Measurements from ENCODE around the gene PGRMC2. TPM values are rescaled to one million over a fixed set of nuclear protein-coding genes. Genes with fewer than 3 reads are reported as not detected.

Gene PGRMC2
- total RNA-seq, 4 donors from 2014 or later: 50.1 to 89.7 (median 74.6) TPM

GRCh38 chr4:128285085-128285997 lies 2.3 kb downstream of the PGRMC2 start:
- intact Hi-C loops (cut with DNase I; ENCODE audit: low total_unique reads): no loop called here
- TF ChIP-seq POLR2A (IDR thresholded peaks at IDR 0.05): no peak
- TF ChIP-seq, protein P1, sequence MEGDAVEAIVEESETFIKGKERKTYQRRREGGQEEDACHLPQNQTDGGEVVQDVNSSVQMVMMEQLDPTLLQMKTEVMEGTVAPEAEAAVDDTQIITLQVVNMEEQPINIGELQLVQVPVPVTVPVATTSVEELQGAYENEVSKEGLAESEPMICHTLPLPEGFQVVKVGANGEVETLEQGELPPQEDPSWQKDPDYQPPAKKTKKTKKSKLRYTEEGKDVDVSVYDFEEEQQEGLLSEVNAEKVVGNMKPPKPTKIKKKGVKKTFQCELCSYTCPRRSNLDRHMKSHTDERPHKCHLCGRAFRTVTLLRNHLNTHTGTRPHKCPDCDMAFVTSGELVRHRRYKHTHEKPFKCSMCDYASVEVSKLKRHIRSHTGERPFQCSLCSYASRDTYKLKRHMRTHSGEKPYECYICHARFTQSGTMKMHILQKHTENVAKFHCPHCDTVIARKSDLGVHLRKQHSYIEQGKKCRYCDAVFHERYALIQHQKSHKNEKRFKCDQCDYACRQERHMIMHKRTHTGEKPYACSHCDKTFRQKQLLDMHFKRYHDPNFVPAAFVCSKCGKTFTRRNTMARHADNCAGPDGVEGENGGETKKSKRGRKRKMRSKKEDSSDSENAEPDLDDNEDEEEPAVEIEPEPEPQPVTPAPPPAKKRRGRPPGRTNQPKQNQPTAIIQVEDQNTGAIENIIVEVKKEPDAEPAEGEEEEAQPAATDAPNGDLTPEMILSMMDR (IDR thresholded peaks at IDR 0.05): no peak
- peak in 1 of 2 donors; percentile 32 for DNase-seq (ENCODE audit: low spot score in 2 of 2)
- no peak overlapping the region for H3K4me3 ChIP-seq (ENCODE audit: low read depth, poor library complexity, severe bottlenecking)
- WGBS, 2 donors: 55% methylated on average over 18 of the region's 18 CpGs

DNA sequence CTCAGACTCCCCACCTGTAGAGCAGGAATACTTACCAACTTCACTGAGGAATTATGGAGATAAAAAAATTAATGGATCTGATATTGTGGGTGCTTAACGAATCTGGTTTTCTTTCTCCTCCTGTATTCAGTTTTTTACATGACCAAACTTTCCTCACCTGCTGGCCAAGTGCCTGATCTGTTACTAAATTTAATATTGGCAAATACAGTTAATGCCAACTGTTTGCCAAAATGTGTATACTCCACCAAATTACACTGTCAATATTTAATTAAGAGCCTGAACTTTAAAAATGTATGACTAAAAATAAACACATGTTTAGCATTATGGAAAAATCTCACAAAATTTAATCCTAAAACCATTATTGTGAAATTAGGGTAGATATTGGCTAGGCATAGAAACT lies 3.3 kb downstream of the PGRMC2 start:
- no peak overlapping the region for H3K4me3 ChIP-seq (ENCODE audit: low read depth, poor library complexity, severe bottlenecking)
- whole genome bisulfite sequencing, 2 donors: 38 to 47% methylated on average over 1 of the region's 1 CpG
- TF ChIP-seq, protein P1 (IDR thresholded peaks at IDR 0.05): no peak
- TF ChIP-seq POLR2A (IDR thresholded peaks at IDR 0.05): no peak
- intact Hi-C loops (cut with DNase I; ENCODE audit: low total_unique reads): no loop called here
- DNase-seq (ENCODE audit: low spot score in 2 of 2): no peak

- H3K4me3 ChIP-seq (ENCODE audit: low read depth, poor library complexity, severe bottlenecking): no peak overlapping the region
- TF ChIP-seq POLR2A (IDR thresholded peaks at IDR 0.05): no peak
- TF ChIP-seq, protein P1 (IDR thresholded peaks at IDR 0.05): no peak
- intact Hi-C loops (cut with DNase I; ENCODE audit: low total_unique reads): no loop called here
- 60 to 73% methylated on average over 2 of the region's 2 CpGs for WGBS, 2 donors
- no peak for DNase-seq (ENCODE audit: low spot score in 2 of 2)
Observed at GRCh38 chr4:128283071-128283470, 4.5 kb downstream of the PGRMC2 start.

GRCh38 chr4:128282516-128282915 lies 5.1 kb downstream of the PGRMC2 start:
- TF ChIP-seq, protein P1 (IDR thresholded peaks at IDR 0.05): no peak
- TF ChIP-seq POLR2A (IDR thresholded peaks at IDR 0.05): no peak
- no peak overlapping the region for H3K4me3 ChIP-seq (ENCODE audit: low read depth, poor library complexity, severe bottlenecking)
- intact Hi-C loops (cut with DNase I; ENCODE audit: low total_unique reads): no loop called here
- DNase-seq (ENCODE audit: low spot score in 2 of 2): no peak

- WGBS, 2 donors: 96 to 97% methylated on average over 1 of the region's 1 CpG
- no peak overlapping the region for H3K4me3 ChIP-seq (ENCODE audit: low read depth, poor library complexity, severe bottlenecking)
- DNase-seq (ENCODE audit: low spot score in 2 of 2): no peak
- TF ChIP-seq, protein P1 (IDR thresholded peaks at IDR 0.05): no peak
- no peak for TF ChIP-seq POLR2A (IDR thresholded peaks at IDR 0.05)
- intact Hi-C loops (cut with DNase I; ENCODE audit: low total_unique reads): no loop called here
Observed at GRCh38 chr4:128281354-128281753, 6.3 kb downstream of the PGRMC2 start.
